CD4-positive, alpha-beta T cell treated with Interleukin-17A for 4 hours (primary cell): Measurements from ENCODE around the gene CXXC5.

Experiments
- DNase-seq: peaks from one replicate; pipeline ENCODE4 v3.0.0-alpha.2; 2020; ENCODE audit warnings: mixed read lengths

CXXC5 gene

DNA sequence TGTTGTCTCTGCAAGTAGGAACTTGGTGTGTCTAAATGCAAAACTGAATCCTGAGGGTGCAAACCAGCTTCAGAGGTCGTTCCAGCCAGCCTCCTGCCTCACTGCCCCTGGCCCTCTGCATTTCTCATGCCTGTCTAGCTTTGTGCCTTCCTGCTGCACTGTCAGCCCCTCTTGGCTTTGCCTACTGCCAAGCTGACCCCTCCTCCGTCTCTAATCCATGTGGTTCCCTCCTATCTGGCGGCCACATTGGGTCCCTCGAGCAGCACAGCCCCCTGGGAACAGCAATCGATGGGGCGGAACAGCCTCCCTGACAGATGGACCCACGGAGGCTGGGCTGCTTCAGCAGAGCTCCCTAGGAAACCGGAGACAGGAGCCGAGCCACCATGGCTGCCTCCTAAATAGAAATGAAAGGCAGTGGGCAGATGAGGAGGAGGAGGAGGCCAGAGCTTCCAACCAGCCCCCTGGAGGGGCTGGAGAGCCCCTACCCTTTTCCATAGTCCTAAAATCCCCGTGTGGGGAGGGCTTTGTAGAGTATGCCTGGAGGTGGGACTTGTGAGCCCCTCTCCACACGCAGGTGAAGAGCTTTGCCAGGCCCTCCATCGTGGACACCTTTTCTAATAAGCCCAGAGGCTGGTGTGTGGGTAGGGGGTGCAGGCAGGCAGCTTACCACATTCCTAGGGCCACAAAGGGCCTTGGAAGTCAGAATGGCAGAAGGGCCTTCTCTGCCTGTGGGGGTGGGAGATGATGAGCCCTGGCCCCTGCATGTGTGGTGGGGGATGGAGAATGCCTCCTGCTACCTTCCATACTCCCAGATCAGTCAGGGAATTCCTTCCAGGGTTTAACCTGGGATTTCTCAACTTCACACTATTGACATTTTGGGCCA lies 9.2 kb upstream of the CXXC5 start:
- DNase-seq: no peak

DNA sequence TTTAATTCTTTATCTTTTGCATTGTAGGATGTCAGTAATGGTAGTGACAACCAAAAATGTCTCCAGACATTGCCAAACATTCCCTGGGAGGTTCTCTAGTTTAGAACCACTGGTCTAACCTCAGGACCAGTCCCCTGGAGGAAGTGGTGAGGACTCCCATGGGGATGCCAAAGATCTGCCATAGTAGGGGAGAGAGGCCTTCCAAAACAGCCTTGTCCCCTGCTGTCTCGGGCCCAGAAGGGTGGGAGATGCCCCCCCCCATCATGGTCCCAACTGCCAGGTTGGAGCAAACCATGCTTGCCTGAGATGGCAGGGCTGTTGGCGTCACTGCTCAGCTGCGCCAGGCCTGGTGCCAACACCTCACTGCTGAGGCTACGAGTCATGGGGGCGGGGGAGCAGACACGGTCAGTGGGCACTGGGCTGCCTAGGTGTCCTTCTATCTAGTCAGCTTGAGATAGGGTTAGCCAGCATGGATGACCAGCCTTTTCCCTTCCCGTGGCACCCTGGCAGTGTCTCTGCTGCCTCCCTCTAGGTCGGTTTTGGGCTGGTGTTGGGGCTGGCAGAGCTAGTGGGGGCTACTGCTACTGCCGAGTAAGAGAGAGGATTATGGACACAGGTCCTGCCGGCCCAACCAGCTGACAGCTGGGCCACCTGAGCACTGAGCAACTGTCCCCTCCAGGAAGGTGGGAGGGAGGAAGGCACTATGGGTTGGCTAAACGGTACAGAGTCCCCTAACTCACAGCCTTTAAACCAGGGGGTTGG lies 8.3 kb upstream of the CXXC5 start:
- DNase-seq: no peak

DNA sequence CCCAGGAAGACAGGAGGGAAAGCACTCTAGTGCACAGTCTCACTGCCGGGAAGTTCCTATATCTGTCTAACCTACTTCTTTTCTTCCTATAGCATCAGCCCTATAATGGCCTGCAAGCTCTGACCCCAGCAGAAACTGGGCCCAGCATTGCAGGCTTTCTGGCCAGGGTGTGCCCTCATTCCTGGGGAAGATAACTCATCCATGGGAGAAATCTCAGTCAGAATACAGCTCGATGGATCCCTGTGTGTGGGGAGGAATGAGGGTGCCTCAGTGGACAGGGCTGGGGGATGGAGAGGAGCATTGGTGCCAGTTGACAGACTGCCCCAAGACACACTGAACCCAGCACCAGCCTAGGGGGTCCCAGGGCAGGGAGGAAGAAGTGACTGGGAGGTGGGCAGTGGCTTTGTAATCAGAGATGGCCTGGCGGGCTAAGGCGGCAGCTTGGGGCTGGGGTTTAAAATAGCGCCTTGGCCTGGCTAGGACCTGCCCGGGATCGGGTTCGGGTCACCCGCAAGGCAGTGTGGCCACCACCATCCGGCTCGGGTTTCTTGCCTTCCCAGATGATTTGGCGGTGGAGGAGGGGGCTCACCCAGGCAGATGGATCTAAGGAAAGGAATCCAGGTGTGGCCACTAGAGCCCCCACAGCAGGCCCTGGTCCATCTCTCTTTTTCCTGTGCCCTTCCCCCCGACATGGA lies 7.6 kb upstream of the CXXC5 start:
- no peak for DNase-seq

DNA sequence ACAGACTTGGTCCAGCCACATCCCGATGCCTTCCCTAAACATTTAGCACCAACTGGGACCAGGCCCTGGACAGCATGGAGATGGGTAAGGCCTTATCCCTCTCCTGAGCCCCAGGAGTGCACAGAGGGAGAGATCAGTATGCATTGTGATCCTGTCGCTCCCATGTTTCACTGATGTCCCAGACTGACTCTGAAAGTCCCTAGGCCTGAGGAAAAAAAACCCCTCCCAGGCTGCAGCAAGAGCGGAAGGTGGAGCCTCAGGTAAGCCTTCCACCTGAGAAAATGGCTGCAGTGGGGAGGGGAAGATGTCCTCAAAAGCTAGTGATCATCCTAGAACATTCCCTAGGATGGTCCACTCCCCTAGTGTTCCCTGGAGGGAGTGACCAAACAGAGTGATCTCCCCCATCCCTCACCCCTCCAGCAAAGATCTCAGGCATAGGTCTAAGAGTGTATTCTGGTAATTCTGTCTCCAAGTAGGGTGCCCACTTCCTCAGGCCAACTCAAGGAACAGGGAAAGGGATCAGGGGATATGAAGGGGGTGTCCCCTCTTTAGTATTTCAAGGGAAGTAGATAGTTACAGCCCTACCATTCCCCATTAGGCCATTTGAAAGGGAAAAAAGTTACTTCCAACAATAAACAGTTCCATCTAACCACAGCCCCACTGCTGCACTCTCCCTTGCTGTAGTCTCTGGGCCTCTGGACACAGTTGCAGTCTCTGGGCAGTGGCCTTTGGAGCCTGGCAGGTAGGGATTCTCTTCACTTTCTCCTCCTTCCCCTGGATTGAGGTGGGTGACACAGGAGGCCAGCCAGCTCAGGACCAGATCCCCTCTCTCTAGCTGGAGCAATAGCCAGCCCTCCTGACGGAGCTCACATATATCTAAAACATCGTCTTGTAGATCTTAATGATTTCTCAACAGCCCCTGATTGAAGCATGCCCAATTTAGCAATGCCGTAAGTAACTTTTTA lies 6.8 kb upstream of the CXXC5 start:
- DNase-seq: no peak

DNA sequence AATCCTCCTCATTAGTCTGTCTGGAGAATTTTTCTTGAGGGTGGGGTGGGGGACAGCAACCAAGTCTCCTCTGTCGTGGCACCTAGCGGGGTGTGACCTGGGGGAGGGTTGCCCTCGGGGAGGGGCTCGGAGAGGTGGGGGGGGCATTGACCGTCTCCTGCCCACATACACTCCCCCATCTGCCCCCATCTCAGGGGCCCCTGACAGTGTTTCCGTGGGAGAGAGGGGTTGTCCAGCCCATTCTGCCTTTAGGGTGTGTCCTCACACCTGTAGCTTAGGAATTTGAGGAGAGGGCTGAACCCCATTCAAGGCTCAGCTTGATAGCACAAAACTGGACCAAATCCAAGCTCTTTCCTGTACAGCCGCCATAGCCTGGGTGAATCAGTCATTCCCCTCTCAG lies 5.9 kb upstream of the CXXC5 start:
- no peak for DNase-seq

DNA sequence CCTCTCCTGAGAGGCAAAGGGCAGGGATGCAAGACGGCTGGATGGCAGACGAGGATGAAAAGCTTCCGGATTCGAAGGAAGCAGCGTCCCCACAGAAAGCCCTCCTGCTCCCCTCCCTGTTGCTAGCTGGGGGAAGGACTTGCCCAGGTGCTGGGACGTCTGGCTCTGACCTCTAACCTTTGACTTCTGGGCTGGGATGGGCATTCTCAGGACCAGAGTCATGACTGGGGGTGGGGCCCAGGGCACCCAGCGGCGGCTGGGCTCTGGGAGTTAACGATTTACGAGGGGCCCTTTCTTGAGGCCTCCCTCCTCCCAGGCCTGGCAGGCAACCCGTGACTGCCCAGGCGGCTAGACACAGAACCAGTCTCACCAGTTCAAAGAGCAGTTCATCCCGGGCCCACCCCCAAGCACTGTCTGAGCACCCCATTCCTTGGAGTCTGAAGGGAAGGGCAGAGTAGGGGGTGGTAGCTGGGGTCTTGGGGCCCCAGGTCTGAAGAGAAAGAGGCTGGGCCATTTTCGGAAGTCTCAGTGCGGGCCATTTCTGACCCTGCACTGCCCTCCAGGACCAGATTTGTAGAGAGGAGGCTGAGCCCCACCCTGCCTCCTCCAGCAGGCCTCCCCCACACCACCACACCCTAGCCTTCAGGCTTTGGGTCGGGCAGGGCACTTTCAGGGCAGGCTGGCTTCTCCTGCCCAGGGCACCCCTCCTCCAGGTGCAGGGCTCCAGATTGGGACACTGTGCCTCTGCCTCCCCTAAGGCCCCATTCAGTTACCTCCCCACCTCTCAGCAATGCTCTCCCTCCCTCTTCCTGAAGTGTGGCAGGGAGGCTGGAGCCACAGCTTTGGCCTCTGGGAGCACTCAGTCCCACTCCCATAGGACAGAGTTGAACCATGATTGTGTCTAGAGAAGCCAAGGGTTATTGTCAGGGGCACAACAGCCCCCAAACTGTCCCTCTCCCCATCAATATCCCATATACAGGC lies 5.0 kb upstream of the CXXC5 start:
- DNase-seq: no peak

DNA sequence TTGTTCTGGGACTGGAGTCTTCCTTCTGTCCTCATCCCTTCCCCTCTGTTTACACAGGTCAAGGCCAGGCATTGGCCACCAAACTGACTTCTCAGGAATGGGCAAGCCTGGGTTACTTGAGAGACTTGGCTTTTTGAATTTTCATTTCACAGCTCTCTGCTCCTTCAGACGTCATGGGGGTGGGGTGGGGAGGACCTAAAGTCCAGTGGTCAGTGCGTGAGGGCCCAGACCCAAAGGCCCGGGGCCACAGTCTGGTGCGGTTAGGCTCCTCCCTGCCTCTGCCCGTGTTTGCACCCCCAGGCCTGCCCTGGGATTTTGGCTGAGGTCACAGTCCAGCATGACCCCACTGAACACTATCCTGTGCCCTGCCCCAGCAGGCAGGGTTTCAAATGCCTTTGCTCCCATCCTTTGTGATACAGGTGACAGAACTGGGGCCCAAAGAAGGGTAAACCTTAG lies 4.1 kb upstream of the CXXC5 start:
- no peak for DNase-seq

DNA sequence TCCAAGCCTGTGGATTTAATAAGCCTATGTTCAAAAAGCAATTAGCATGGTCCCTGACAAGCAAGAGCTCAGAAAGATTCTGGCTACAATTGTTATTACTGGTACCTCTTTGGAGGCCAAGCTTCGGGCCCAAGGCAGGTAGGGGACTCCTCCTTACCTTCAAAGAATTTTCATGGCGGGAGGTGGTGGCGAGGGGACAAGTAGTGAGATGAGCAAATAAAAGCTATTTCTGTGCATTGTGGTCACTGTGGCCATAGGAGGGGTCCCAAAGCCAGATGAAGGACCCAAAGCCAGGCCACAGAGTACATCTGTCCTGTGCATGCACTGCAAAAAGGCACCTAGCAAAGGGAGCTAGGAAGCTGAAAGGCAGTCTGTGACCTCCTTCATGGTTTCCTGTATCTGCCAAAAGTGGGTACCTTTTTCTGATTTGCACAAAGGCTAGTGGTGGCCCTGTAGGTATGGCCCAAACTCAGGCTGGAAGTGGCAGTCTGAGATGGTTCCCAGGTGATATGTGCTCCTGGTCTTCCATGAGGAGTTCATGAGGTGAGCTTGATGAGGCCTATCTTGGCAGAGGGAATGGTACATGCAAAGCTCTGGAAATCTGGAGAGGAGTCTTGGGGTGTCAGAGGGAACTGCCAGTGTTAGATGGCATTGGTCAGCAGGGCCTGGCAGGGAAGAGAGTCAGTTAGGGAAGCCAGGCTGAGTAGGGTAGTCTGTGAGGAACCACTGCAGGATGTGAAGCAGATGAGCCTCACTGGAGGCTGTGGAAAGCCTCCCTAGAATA lies 3.3 kb upstream of the CXXC5 start:
- no peak for DNase-seq

DNA sequence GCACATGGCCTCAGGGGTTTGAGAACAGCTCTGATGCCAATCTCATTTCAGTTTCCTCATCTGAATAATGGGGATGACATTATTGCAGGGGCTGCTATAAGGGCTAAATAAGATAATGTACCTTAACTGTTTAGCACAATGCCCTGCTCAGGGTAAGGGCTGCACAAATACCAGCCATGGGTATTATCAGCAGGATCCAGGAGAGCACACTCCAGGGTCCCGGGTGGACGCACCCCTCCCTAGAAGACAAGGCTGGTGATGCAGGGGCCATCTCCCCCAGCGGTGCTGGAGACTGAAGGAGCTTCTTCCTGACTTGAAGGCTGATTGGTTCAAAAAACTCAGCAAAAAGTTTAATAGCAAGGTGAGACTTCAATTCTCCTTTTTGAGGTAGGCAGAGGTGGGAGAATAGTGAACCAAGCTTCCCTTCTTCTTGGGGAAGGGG lies 2.7 kb upstream of the CXXC5 start:
- DNase-seq: no peak

DNA sequence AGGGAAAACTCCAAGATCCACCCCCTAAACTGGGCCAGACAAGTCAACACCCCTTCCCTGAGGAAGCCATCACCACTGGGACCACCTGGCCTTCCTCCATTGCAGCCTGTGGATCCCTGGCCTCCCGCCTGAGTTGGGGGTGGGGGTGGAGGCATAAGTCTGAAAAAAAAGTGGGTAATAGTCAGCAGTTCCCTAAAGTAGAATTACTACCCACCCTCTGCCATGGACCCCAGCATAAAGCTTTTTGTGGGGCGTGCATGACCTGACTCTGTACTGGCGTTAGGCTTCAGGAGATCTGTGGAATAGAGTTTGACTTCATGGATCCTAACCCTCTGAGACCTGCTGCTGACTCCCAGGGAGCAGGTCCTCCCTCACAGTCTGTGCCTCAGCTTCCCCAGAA lies 2.0 kb upstream of the CXXC5 start:
- no peak for DNase-seq

DNA sequence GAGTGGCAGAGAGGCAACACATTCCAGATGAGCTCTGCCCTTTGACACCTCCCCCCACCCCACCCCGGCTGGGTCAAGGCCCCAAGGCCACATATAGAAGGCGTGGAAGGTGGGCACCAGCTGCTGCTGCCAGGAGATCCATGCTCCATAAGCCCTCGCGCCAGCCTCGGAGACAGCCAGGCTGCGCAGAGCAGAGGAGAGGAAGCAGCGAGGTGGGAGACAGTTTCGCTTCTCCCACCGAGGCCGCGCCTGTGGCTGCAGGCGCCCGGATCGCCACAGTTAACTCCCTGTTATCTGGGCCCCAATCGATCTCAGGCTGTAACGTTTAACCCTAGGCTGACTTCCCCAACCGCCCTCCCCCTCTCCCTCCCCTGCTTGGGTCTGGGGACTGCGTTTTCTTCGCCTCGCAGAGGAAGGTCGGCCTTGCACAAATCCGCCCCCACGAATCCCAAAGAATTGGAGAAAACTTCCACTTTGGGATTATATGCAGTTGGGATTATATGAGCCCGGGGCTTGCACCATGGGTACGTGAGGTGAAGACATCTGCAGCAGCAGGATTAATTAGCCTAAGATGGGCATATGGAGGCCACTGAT lies 1.1 kb upstream of the CXXC5 start:
- no peak for DNase-seq

DNA sequence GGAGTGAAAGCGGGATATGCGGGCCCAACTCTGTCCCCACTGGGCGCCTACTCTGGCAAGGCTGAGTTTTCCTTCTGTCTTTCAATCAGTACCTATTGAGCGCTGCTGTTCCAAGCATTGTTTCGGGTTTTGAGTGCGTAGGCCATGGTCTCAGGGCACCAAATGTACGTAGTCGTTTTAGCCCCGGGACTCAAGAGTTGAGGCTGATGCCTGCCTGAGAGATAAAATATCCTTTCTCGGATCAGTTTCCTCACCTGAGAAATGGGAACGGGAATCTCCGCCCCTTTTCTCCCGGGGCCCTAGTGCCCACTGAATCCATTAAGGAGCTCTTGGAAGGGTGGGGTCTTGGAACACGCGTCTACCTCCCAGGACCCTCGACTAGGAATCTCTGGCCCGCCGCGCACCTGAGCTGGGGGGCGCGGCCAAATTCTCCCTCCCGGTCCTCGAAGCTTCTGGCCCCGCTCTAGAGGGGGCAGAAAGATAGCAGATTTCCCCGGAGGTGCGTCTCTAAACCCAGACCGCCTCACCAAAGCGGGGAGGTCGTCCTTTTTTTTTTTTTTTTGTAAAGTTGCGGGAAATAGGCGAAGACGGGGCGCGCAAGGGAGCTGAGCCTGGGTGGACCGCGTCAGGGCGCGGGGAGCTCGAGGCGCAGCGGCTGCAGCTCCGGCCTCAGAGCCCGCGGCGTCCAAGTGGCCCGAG lies 494 bp upstream of the CXXC5 start:
- no peak for DNase-seq

DNA sequence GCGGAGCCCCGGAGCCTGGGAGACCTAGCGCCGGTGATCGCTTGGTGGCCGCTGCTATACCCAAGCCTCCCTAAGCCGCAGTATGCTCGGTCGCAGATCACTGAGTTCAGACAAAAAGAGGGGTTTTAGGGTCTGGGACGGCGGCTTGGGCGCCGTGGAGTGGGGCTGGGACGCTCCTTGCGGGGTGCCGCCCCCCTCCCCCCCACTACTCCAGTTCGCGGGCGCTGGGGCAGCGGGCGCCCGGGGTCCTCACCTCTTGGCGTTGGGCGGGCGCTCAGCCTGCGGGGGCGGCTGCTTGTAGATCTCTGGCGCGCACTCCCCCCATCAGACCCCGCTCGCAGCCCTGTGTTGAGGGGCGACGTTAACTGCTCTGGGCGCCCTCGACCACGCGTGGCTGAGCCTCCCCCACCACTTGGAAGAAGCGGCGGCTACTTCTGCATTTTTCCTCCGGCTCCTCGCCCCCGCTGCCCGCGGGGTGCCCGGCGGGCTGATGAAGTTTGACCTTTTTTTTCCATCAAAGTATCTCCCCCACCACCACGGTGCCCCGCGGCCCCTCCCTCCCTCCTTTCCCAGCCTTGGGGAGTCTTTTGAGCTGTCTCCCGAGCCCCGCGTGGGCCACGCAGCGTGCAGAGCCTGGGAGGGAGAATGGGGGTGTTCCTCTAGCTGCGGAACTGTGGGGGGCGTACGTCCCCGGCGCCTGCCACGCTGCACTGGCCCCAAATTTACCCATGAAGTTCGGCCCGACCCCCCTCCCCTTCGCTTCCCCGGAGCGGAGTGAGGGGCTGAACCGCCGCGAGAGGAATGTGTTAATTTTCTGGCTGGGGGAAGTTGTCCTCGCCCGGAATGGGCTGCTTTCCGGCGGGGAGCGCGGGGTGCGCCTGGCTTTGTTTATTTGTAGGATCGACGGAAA lies 1.2 kb downstream of the CXXC5 start:
- DNase-seq: no peak

DNA sequence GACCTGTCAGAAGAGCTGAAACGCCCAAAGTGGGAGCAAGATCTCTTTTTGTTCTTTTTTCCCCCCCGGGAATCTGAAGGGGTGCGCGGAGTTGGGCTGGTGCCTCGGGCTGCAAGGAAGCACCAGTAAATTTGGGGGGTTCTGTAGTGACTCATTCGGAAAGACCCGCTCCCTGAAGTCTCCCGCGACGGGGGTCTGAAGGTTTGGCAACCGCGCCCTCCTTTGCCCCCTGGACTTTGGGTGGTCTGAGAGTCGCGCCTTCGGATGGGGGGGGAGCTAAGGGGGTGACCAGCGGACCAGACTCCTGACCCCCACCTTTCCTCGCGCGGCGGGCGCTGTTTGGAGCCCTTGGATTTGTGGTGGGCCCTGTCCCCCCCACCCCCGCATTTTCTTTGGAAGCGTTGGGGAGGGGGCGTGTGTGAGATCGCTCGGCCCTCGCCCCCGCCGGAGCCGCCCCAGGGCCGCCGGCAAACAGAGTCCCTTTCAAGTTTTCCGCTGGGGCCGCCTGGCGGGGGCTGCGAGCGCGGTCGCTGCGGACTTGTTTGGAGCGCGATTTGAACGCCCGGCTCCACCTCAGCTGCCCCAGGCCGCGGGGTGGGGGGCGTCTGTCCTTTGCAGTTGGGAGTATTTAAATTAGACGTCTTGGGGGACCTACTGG lies 2.0 kb downstream of the CXXC5 start:
- DNase-seq: peak; percentile 42

DNA sequence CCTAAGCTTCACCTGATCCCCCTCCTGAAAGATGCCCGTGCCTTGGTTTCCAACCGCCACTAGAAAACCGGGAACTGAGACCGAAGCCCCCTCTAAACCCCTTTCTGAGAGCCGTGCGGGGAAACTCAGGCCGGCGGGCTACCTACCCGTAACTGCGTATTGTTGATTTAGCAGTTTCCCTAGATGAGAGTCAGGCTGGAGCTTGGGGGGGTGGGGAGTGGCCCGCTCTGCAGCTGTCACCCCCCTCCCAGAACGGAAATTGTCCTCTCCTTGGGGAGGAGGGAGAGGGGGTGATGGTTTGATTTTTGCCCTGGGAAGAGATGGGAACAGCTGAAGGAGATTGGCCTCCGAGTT lies 2.5 kb downstream of the CXXC5 start:
- no peak for DNase-seq

DNA sequence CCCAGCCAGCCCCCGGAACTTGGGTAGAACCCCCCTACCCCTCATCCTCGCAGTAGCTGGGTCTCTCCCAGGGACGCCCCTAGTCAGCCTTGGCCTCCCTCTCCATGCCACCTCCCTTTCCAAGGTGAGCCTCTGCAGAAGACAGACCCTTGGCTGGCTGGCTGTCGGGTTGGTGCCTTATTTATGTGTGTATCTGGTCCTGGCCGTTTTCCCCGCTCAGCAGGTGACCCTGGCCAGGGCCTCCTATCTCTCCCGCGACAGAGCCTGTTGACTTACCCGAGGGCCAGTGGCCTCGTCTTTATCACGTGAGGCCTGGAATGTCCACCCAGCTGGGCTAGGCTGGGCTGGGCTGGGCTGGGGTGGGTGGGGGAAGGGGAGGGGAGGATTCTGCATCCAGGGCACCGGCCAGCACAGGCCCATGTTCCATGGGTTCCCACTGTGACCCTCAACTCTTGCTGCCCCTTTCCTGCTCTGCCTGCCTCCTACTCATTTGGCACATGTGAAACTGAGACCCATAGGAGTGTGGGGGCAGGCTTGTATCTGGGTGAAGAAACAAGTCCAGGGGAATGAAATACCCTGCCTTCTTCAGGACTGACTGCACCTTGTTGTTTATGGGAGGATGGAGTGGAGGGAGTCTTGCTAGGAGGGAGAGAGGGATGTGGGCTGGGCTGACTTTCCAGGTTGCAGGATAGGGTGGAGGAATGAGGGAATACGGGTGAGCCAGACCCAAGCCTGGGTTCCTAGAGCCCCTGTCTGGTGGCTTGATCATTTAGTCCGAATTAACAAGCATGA lies 3.1 kb downstream of the CXXC5 start:
- no peak for DNase-seq
